K562 treated with DMSO at 1 percent for 12 hours (cell line): ENCODE data around the gene SURF4. TPM values are rescaled to one million over a fixed set of nuclear protein-coding genes. Genes with fewer than 3 reads are reported as not detected.

Source experiments
- total RNA-seq: library from RNA; unstranded; fragments of 300-600 nt; gene quantifications from 2 replicates; pipeline ENCODE4 v1.2.3, GENCODE V29; 2022; ENCODE audit not compliant: insufficient read depth

Gene SURF4
- total RNA-seq = 123 and 195 TPM in 2 replicates

DNA sequence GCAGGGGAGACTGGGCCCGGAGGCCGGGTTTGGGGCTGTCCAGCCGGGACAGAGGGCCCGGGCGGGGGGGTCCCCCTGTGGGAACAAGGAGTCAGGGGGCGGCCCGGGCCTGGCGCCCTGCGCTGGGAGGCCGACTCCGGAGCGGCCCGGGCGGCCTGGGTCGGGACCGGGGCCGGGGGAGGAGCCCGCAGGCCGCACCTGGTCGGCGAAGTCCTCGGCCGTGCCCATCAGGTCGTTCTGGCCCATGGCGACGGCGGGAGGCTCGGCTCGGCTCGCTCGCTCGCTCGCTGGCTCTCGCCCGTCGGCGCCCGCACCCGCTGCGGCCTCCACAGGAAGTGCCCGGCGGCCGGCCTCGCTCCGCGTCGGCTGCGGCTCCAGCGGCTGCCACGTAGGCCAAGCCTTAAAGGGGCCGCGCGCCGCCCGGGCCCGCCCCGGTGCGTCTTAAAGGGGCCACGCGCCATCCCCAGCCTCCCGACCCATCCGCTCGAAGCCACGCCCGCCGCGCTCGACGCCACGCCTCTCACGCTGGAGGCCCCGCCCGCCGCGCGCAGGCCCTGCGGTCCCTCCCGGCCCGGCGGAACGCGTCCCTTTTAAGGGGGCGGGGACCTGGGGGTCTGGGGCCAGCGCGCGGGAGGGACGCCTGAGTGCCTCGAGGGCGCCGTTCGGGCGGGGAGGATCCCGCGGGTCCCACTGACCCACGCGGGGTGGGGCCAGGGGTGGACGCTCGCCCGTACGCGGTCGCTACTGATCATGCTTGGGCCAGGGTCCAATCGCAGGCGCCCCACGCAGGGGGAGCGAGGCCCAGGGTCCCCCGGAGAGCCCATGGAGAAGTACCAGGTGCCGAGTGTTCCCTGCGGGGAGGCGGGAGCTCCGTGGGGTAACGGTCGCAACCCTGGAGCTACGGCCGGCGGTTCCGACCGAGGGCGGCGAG, at the start of gene SURF4, which contains the start of gene STKLD1:
Gene SURF4, minus strand, starts transcription at position 337 of the 931 bp plus-strand sequence. Its CDS starts 91 bp downstream, at position 246.
Gene STKLD1, plus strand, starts transcription at position 643 of the 931 bp plus-strand sequence. Its CDS starts 108 bp downstream, at position 751.

DNA sequence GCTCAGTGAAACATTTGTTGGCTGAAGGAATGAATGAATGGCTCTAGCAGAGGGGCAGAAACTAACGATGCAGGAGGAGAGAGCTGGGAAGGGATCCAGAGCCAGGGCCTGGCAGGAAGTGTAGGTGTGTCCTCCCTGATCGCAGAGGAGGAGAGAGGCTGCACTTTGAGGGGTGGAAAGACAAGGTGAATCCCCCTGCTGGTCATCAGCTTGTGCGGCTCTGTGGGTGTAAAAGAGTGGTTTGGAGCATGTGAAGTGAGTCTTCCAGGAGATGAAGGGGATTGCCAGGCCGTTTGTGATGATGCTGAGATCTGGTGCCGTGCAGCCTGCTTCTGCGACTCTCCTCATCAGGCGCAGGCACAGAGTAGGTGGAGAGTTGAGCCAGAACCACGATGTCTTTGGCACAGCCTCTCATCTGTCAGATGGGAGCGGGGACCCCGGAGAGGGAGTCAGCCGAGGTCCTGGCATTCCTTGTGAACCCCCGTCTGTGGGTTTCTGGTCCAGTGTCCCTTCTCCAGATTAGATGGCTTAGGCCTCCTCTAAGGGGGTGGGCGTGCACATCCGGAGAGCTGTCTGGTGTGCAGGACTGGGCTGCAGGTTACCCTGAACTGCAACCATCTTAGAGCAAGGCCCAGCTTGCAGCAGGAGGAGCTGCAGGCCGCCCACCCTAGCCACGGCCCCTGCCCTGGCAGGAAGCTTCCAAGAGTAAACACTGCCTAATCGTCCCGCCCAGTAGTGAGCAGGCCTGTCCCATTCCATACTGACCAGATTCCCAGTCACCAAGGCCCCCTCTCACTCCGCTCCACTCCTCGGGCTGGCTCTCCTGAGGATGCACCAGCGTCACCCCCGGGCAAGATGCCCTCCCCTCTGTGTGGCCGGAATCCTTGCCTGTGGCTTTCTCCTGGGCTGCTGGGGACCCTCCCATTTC, 46.0 kb upstream of the SURF4 start, which contains the start of gene ADAMTS13:
Gene ADAMTS13, plus strand, starts transcription at position 753 of the 928 bp plus-strand sequence. Its CDS starts 77 bp downstream, at position 830.

DNA sequence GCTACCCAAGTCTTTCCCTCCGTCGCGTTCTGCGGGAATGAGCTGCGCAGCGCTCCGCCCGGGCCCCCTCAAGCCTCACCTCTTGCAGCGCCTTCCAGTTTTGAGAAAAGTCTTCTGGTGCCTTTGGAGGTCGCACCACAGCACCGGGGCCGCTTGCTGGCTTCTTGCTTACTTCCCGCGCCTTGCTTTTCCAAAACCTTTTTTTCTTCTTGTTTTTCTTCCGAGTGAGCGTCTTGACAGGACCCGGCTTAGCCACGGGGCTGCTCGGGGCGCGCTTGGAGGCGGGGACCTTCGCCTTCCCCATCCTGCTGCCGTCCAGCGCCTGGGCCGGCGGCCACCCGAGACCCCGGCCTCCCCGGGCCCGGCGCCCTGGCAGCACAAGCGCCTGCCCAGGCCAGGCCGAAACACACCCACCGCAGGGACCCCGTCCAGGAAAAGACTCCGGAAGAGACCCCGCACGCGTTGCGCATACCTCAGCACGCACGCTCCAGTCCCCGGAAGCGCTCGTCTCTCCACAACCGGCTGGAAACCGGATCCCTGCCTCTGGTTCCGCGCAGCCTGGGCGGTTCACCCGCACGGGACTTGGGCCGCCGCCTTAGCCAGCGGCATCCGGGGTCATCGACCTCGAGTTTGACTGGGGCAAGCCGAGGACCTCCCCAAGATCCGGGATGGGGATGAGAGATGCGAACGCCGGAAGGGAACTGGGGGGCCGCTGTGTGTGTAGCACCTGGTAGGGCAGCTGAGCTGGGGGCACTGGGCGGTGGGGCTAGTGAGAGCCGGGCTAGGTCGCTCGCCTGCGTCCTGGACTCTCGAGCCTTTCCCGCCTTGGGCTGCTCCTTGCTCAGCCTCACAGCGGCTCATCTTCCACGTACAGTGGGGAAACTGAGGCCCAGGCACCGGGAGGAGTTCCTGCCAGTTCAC, 41.9 kb upstream of the SURF4 start, which contains the start of gene REXO4:
Gene REXO4, minus strand, starts transcription at position 470 of the 921 bp plus-strand sequence. Its CDS starts 166 bp downstream, at position 304.

DNA sequence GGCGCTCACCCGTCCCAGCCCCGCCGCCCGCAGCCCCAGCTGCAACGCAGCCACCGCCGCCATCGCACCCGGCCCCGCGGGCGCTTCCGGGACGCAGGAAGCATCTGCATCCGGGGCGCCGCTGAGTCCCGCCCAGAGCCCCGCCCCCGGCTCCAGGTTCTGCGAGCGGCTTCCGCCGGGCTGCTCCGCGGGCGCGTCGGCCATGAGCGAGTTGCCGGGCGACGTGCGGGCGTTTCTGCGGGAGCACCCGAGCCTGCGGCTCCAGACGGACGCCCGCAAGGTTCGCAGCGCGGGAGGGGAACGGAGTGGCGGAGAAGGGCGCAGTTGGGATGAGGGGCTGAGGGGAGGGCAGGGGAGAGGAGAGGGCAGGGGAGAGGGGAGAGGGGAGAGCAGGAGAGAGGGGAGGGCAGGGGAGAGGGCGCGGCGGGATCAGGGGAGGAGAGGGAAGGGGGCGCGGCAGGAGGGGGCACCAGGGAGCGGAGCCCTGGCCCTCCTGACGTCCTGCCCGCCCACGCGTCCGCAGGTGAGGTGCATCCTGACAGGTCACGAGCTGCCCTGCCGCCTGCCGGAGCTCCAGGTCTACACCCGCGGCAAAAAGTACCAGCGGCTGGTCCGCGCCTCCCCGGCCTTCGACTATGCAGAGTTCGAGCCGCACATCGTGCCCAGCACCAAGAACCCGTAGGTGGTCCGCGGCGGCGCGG, 19.3 kb downstream of the SURF4 start, which contains the start of the genes SURF1 and SURF2:
Gene SURF1, minus strand, starts transcription at position 97 of the 701 bp plus-strand sequence. Its CDS starts 34 bp downstream, at position 63.
Gene SURF2, plus strand, starts transcription at position 160 of the 701 bp plus-strand sequence. Its CDS starts 43 bp downstream, at position 203.

DNA sequence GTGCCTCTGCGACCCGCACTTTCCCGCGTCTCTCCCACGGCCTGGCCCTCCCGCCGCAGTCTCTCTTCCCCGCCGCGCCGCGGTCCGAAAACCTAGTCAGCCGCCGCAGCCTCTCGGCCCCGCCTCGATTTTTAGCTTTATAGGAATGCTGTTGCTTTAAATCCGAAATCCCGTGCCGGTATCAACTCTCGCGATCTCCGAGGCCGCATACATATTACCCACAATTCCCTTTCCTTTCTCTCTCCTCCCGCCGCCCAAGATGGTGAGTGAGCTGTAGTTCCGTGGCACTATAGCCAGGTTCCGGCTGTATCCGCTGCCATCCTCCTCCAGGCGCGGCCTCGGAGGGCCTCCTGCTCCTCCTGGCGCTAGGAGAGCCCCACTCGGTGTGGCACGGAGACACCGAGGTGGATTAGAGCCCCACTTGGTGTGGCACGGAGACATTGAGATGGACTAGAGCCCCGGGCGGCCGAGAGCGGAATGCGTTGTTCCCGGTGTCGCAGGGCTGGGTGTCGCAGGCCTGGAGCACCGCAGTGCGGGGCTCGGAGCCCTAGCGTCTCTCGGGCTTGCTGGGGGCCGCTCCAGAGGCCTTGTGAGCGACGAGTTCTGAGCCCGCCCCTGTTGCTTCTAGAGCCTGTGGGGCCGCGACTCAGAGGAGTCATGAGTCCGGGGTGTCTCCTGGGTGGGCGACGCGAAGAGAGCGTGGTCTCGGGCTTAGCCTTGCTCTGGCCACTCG, 27.7 kb downstream of the SURF4 start, which contains the start of the genes MED22 and RPL7A:
Gene MED22, minus strand, starts transcription at position 147 of the 733 bp plus-strand sequence. CDS start 1,469 bp downstream, outside the sequence.
Gene RPL7A, plus strand, starts transcription at position 234 of the 733 bp plus-strand sequence. Its CDS starts 26 bp downstream, at position 260.

DNA sequence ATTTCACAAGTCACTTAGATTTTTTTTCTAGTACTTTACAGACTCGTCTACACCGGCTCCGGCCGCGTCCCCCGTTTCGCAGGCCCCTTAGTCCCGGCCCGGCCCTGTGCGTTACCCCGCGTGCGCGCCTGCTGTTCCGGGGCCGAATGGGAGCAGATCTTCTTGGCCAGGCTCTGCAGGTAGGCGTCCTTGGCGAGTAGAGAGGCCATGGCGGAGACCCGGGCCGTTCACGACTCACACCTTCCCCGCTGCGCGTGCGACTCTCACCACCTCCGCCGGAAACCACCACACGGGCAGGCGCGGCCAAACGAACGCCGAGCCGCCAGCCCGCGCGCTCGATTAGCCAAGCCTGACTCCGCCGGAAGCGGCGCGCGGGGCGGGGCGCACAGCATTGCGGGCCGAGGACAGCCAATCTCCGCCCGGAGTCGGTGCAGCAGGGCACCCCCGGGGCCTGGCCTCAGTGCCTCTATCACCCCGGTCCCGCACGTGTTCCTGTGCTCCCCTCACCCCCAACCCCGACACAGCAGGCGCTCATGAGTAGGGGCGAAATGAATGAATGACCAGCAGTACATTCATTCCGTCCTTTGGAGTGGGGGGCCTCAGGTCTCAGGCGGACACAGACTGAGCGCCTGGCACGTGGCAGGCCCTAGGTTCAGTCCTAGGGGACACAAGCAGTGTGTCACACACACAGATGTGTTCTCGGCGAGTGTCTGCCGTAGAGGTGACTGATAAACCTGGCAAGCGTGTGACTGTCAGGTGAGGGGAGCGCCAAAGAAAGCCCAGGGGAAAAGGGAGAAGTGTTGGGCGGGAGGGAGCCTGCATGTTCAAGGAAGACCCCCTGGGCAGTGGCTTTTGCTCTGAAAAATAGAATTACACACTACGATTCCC, 39.7 kb downstream of the SURF4 start, which contains the start of gene SURF6:
Gene SURF6, minus strand, starts transcription at position 265 of the 888 bp plus-strand sequence. Its CDS starts 56 bp downstream, at position 209.

Other genes starting within 250 kb of the SURF4 start
- gene GBGT1, start 212.1 kb downstream of the SURF4 start, total RNA-seq = 11.1 and 16.4 TPM in 2 replicates
- gene OBP2B, start 166.8 kb downstream of the SURF4 start, total RNA-seq = not detected in 2 replicates
- 2.8 and 9.1 TPM in 2 replicates for gene ABO, start 100.9 kb downstream of the SURF4 start, total RNA-seq
- gene SURF6, start 39.9 kb downstream of the SURF4 start, total RNA-seq = 13.2 and 16.9 TPM in 2 replicates
- 23.0 and 30.7 TPM in 2 replicates for gene MED22, start 27.9 kb downstream of the SURF4 start, total RNA-seq
- gene RPL7A, start 27.8 kb downstream of the SURF4 start, total RNA-seq = 5,716 and 6,453 TPM in 2 replicates
- 43.4 and 51.5 TPM in 2 replicates for gene SURF1, start 19.6 kb downstream of the SURF4 start, total RNA-seq
- 43.8 and 66.8 TPM in 2 replicates for gene SURF2, start 19.5 kb downstream of the SURF4 start, total RNA-seq
- 1.1 TPM in 1 of 2 replicates, not detected in the other for gene STKLD1, start 306 bp upstream of the SURF4 start, total RNA-seq
- gene REXO4, start 42.0 kb upstream of the SURF4 start, total RNA-seq = 20.1 and 25.7 TPM in 2 replicates
- 0.52 TPM in 1 of 2 replicates, not detected in the other for gene ADAMTS13, start 46.3 kb upstream of the SURF4 start, total RNA-seq
- 11.0 and 11.3 TPM in 2 replicates for gene CACFD1, start 83.9 kb upstream of the SURF4 start, total RNA-seq
- 0.98 and 2.2 TPM in 2 replicates for gene SLC2A6, start 103.0 kb upstream of the SURF4 start, total RNA-seq
- not detected in 2 replicates for gene MYMK, start 148.9 kb upstream of the SURF4 start, total RNA-seq
- gene ADAMTSL2, start 158.6 kb upstream of the SURF4 start, total RNA-seq = not detected in 2 replicates
- not detected in 2 replicates for gene FAM163B, start 233.3 kb upstream of the SURF4 start, total RNA-seq